Adipocyte (in vitro differentiated cells): ENCODE data around the gene CHN2.
A peak's percentile ranks its signal among the peaks of the same experiment; 100 is the strongest.

Experiments
- DNase-seq: peaks from one replicate; pipeline ENCODE4 v3.0.0-alpha.2; 2015; ENCODE audit warnings: low read depth
- H3K27me3 ChIP-seq: replicated peaks from 2 replicates; pipeline ENCODE4 v1.7.0; 2013; ENCODE audit warnings: mild to moderate bottlenecking, low read length, moderate library complexity; ENCODE audit not compliant: control insufficient read depth, insufficient read depth
- H3K36me3 ChIP-seq: 2 replicates; pipeline ENCODE4 v1.7.0; 2013; ENCODE audit warnings: low read length, mild to moderate bottlenecking, moderate library complexity; ENCODE audit not compliant: control insufficient read depth, insufficient read depth, severe bottlenecking
- H3K4me1 ChIP-seq: 2 replicates; pipeline ENCODE4 v1.7.0; 2013; ENCODE audit warnings: mild to moderate bottlenecking, low read length, moderate library complexity; ENCODE audit not compliant: control insufficient read depth, insufficient read depth
- H3K4me3 ChIP-seq: 2 replicates; pipeline ENCODE4 v1.7.0; 2013; ENCODE audit warnings: mild to moderate bottlenecking, low read length, moderate library complexity
- H3K9ac ChIP-seq: 2 replicates; pipeline ENCODE4 v1.7.0; 2013; ENCODE audit warnings: mild to moderate bottlenecking, low read length, moderate library complexity
- H3K9me3 ChIP-seq: 2 replicates; pipeline ENCODE4 v1.7.0; 2013; ENCODE audit warnings: mild to moderate bottlenecking, low read length, moderate library complexity; ENCODE audit not compliant: control insufficient read depth

Gene CHN2

DNA sequence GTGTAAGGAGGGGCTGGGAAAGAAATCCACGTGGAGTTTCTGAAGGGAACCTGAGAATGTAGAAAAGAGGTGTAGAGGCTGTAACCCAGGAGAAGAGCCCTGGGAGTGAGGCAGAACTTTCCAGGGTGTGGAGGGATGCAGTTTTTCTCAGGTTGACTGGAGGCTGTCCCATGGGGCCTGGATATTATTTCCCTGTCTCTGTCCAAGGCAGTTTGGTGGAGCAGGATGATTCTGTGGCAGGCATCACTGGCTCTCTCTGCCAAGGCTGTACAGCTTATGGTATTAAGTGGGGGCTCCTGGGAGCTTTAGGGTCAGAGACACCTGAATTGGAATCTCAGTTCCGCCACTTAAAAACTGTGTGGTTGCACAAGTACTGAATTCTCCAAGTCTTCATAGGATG is 81.6 kb downstream of the CHN2 start:
- Histone ChIP-seq H3K4me1 (no peaks in the 10 kb centered on the region), H3K9ac (no peak overlapping the region), H3K36me3 (no peaks in the 10 kb centered on the region), H3K9me3 (no peaks in the 10 kb centered on the region), H3K27me3 (peaks cover 26% of the 10 kb centered on the region), H3K4me3 (no peak overlapping the region)
- no peak for DNase-seq

DNA sequence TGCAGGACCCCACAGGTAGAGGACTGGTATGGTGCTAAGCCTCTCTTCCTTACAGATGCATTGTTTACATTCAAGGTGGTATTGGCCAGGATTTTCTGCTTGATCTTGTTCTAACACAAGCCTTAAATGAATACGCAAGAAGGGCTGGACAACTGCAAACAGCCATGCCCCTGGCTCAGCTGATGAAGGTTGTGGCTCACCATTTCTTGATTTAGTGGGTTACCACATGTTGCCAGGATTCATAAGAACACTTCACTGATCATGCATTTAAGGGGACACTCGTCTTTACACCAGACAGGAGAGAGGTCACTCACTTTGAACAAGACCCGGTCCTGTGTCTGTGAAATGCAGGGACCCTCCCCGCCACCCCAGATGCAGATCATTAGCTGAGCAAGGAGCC is 82.2 kb downstream of the CHN2 start:
- H3K9me3 ChIP-seq = no peaks in the 10 kb centered on the region

DNA sequence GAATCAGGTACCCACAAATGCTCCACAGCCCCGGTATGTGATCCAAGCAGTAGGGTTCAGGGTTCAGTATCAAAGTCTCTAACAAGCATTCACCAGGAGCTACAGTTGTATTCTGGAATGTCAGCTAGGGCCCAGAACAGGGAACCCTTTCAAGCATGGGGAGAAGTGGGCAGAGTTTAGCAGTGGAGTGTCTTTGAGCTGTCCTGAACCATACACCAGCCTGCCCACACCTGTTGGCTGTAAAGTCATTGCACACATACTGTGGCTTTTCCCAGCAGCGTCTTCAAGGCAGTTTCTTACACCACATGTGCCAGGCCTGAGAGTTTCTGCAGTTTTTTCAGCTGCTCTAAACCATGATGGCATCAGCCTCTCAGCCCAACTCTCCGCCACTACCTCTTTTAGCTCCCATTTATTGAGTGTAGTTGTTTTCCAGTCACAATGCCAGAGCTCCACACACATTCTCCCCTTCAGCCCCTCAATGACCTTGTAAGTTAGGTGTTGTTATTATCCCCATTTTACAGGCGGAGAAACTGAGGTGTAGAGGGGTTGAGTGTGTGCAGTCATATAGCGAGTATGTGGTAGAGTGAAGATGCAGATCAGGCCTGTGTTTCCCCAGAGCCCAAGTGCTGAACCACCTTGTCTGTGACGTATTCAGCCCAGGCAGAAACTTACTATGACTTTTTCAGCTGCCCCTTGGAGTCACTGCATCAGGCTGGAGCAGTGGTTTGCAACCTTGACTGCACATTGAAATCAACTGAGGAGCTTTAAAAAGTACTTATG is 83.1 kb downstream of the CHN2 start:
- no peaks in the 10 kb centered on the region for H3K36me3 ChIP-seq
- H3K9ac ChIP-seq = no peak overlapping the region
- no peaks in the 10 kb centered on the region for H3K4me1 ChIP-seq
- H3K9me3 ChIP-seq = no peaks in the 10 kb centered on the region
- DNase-seq = no peak
- H3K4me3 ChIP-seq = no peak overlapping the region
- peaks cover 21% of the 10 kb centered on the region for H3K27me3 ChIP-seq

More for the DNA sequence above, 82.2 kb downstream of the CHN2 start:
- H3K36me3 ChIP-seq = no peaks in the 10 kb centered on the region
- DNase-seq = no peak
- no peak overlapping the region for H3K9ac ChIP-seq
- peaks cover 26% of the 10 kb centered on the region for H3K27me3 ChIP-seq
- no peak overlapping the region for H3K4me3 ChIP-seq
- H3K4me1 ChIP-seq = no peaks in the 10 kb centered on the region

DNA sequence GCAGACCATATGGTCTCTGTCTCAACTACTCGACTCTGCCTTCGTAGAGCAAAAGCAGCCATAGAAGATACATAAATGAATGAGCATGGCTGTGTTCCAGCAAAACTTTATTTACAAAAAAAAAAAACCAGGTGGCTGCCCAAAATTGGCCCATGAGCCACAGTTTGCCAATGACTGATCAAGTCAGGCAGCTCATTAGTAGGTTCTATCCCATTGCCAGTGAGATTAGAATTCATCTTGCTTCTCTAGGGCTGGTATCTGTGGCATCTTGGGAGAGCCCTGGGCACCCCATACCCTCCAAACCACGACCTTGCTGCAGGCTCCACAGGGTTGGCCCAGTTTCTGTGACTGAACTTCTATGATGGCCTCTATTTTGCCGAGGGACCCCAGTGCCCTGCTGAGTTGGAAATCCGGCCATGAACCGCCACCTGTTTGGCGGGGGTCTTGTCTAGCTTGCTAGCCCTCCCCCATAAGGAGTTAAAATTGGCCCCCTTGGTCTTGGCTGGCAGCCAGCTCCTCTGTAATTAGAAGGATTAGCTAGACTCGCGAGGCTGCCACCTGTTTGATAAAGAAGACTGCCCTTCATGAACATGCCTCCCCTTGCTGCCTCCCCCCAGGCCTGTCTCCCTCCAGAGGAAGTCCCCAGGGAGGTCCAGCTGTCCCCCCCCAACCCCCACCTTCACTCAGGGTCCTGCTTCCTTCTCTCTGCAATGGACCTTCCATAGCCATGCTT is 83.9 kb downstream of the CHN2 start:
- H3K9ac ChIP-seq = no peak overlapping the region
- no peak for DNase-seq
- no peaks in the 10 kb centered on the region for H3K36me3 ChIP-seq
- no peak overlapping the region for H3K4me3 ChIP-seq
- H3K27me3 ChIP-seq = peaks cover 21% of the 10 kb centered on the region
- H3K4me1 ChIP-seq = no peaks in the 10 kb centered on the region
- no peaks in the 10 kb centered on the region for H3K9me3 ChIP-seq

DNA sequence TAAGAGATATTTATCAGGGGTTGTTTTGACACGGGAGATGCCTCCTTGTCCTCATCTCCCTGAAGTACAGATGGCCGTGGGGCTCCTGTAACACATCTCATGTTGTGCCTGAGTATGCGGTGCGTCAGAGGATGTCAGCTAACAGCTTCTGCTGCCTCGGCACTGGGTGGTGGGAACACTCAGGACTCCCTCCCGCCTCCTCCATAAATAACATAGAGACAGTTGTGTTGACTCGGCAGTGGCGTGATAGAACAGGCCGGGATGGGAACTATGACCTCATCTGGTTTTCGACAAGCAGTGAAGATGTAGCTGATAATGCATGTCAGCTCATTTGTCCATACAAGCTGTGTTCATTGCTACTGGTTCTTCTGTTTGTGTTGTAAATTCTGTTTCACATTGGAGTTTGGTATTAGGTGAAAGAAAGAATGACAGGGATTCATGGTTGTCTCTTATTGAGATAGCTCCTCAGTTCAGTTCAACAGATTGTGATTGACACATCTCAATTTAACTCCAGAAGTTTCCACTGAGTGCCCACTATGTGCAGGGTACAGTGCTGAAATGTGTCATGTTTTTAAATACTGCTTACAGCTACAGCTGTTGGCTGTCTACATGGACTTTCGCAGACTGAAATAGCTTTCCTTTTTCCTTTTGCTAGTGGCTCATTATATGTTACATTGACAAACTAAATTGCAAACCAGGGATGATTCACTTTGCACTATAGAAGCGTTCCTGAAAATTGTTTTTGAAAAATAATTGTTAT is 87.4 kb downstream of the CHN2 start:
- H3K4me3 ChIP-seq = no peak overlapping the region
- no peaks in the 10 kb centered on the region for H3K36me3 ChIP-seq
- H3K9me3 ChIP-seq = no peaks in the 10 kb centered on the region
- peaks cover 13% of the 10 kb centered on the region for H3K27me3 ChIP-seq
- no peak for DNase-seq
- H3K4me1 ChIP-seq = peaks cover under 1% of the 10 kb centered on the region
- H3K9ac ChIP-seq = no peak overlapping the region

DNA sequence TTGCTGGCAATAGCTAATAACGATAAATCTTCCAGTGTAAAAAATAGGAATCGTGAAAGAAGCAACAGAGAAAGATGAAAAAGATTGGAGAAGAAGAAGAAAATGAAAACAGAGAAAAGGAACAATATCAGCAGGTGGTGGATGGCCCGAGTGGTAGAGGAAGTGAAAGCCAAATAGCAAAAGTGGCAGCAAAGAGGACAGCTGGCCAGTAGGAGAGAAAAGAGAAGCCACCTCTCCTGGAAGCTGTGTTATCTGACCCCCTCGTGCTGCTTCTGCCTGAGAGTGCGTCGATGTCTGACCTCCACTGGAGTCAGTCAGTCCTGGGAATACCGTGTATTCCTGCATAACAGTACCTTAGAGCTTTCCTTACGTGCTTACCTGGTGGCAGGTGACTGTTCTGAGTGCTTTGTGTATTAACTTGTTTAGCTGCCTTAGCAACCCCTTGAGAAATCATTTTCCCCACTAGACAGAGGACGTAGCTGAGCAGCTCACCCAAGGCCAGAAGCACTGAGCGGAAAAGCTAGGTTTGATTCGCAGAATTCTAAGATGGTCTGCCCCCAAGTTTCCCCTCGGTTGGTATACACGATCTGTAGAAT is 88.3 kb downstream of the CHN2 start:
- H3K9ac ChIP-seq = no peak overlapping the region
- H3K9me3 ChIP-seq = no peaks in the 10 kb centered on the region
- H3K4me1 ChIP-seq = peaks cover 8% of the 10 kb centered on the region
- no peak for DNase-seq
- H3K27me3 ChIP-seq = peaks cover 5% of the 10 kb centered on the region
- no peaks in the 10 kb centered on the region for H3K36me3 ChIP-seq
- H3K4me3 ChIP-seq = no peak overlapping the region

DNA sequence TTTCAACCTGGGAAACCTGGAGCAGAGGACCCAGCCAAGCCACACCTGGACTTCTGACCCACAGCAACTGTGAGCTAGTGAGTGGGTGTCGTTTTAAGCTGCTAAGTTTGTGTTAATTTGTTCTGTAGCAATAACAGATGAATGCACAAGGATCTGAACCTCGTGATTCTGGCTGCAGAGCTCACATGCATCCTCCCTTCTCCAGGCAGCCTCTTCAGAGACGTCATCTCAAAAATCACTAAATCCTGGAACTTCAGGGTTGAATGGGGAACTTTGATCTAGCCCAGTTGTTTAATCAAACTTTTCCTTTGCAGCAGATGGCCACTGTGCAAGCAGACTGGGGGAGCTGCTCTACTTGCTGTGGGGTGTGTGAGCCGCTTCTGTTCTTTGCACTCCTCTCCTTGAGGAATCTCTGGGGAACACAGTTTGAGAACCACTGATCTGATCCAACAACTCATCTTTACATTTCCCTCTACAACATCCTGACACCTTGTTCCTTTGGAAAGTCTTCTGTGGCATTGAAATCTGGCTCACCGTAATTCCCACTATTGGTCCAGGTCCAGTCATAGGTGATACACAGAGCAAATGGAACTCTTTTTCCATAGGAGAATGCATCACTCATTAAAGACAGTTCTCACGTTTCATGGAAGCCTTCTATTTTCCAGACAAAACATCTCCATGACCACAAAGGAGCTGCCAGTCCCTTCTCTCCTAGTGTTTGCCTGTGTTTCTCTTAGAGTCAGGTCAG is 90.3 kb downstream of the CHN2 start:
- no peaks in the 10 kb centered on the region for H3K9me3 ChIP-seq
- H3K4me3 ChIP-seq = no peak overlapping the region
- H3K4me1 ChIP-seq = peaks cover 11% of the 10 kb centered on the region
- H3K9ac ChIP-seq = no peak overlapping the region
- no peaks in the 10 kb centered on the region for H3K36me3 ChIP-seq
- H3K27me3 ChIP-seq = peaks cover 4% of the 10 kb centered on the region
- DNase-seq = no peak

DNA sequence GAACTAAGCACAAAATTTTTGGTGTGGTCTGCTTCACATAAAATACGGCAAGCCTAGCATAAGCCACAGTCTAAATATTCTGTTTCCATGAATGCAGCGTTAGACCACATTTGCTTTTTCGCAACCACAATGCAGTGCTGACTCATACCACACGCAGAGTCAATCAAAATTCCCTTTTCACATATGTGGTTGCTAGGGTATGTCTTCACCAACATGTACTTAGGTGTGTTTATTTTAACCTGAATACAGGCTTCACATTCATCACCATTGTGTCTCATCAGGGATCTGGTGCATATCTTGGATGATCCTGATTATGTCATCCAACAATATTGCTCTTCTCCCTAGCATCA is 90.8 kb downstream of the CHN2 start:
- Histone ChIP-seq H3K9me3 (no peaks in the 10 kb centered on the region), H3K4me1 (peaks cover 11% of the 10 kb centered on the region), H3K36me3 (no peaks in the 10 kb centered on the region), H3K27me3 (peaks cover 4% of the 10 kb centered on the region), H3K4me3 (no peak overlapping the region), H3K9ac (no peak overlapping the region)
- peak; percentile 79 for DNase-seq

DNA sequence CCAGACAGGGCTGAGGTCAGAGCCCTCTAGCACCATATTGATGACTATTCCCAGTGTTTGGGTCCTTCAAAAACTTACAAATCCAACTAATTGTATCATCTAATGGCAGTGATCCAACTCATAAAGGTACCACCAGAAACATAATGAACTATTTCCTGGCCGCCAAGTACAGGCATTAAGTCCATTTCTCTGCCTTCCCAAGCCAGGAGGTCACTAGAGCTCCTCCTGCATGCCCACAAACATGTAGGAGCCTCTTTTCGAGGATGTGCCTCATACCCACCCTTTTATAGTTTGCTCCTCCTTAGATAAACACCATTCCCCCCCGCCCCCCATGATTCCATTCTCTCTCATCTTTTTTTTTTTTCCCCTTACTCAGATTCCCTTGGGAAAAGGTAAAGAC is 91.3 kb downstream of the CHN2 start:
- H3K9ac ChIP-seq = no peak overlapping the region
- H3K4me1 ChIP-seq = peaks cover 11% of the 10 kb centered on the region
- H3K27me3 ChIP-seq = peaks cover 4% of the 10 kb centered on the region
- no peaks in the 10 kb centered on the region for H3K36me3 ChIP-seq
- no peak overlapping the region for H3K4me3 ChIP-seq
- no peaks in the 10 kb centered on the region for H3K9me3 ChIP-seq
- DNase-seq = no peak

DNA sequence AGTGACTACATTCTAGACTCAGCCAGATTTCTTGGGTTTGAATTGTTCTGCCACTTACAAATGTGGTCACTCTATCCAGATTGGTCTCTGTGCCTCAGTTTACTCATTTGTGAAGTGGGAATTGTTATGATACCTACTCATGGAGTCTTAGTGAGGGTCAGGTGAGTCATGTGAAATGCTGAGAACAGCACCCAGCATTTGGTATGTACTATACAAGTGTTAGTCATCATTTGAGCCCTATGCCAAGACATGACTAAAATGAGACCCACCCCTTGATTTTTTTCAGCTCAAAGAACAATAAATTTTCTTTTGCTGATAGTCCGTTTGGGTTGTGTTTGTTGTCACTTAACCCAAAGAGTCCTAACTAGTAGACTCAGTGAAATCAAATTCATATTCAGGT is 92.8 kb downstream of the CHN2 start:
- H3K9ac ChIP-seq = no peak overlapping the region
- H3K36me3 ChIP-seq = no peaks in the 10 kb centered on the region
- peak; percentile 66 for DNase-seq
- no peak overlapping the region for H3K4me3 ChIP-seq
- peaks cover 11% of the 10 kb centered on the region for H3K4me1 ChIP-seq
- peaks cover 4% of the 10 kb centered on the region for H3K27me3 ChIP-seq
- H3K9me3 ChIP-seq = no peaks in the 10 kb centered on the region
